ENCODE results near the gene SPARCL1.

GRCh38 chr4:87425711-87426110 lies 103.5 kb downstream of the SPARCL1 start:
- TF ChIP-seq CTCF (conservative IDR thresholded peaks at IDR 0.05; ENCODE audit: low read length) = no peak
- no peak for TF ChIP-seq EZH2phosphoT487 (IDR thresholded peaks at IDR 0.05; ENCODE audit: borderline replicate concordance)

All from Loucy (cell line).